Astrocyte (in vitro differentiated cells and primary cell): ENCODE measurements around the gene DNAJC11.

Source experiments
- EZH2 ChIP-seq: IDR thresholded peaks from 2 replicates; pipeline ENCODE4 v1.6.1; 2012; ENCODE audit warnings: mild to moderate bottlenecking, low read length, inconsistent platforms; ENCODE audit not compliant: insufficient read depth
- TF ChIP-seq, protein P1 (sequence below): IDR thresholded peaks from 2 replicates; pipeline ENCODE4 v1.5.1; 2011; ENCODE audit warnings: low read depth, mild to moderate bottlenecking, inconsistent platforms, low read length, moderate library complexity; ENCODE audit not compliant: insufficient read depth

DNA sequence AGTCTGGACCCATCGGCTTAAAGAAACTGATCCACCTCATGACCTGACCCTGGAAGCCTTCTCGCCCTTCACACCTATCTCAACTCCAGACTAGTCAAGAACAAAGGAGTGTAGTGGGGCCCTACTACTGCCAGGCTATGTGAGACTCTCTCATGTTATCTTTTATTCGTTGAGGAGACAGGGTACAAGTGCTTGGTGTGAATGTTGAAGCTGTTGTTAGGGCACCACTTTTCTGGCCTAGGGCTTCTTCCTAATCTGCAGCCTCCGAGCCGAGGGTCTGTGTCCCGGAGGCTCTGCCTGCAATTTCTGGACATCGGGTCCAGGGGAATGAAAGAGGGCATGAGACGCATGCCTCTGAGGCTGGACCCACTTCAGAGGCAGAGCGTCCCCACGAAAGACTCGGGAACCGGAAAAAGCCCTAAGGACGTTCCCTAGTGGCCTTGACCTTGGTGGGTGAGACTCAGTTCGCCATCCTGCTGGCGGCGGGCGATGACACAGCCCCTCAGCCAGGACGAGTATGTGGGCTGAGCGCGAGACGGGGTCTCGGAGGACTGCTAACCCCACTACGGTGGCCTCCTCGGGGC is 671 bp downstream of the DNAJC11 start:
- TF ChIP-seq, protein P1, sequence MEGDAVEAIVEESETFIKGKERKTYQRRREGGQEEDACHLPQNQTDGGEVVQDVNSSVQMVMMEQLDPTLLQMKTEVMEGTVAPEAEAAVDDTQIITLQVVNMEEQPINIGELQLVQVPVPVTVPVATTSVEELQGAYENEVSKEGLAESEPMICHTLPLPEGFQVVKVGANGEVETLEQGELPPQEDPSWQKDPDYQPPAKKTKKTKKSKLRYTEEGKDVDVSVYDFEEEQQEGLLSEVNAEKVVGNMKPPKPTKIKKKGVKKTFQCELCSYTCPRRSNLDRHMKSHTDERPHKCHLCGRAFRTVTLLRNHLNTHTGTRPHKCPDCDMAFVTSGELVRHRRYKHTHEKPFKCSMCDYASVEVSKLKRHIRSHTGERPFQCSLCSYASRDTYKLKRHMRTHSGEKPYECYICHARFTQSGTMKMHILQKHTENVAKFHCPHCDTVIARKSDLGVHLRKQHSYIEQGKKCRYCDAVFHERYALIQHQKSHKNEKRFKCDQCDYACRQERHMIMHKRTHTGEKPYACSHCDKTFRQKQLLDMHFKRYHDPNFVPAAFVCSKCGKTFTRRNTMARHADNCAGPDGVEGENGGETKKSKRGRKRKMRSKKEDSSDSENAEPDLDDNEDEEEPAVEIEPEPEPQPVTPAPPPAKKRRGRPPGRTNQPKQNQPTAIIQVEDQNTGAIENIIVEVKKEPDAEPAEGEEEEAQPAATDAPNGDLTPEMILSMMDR, result no peak
- TF ChIP-seq EZH2, result no peak
